ENCODE results near the gene PUS7L. TPM values are rescaled to one million over a fixed set of nuclear protein-coding genes. Genes with fewer than 3 reads are reported as not detected.

The PUS7L gene
- total and polyA plus RNA-seq, 2 of the 13 experiments (the other 11 are each of a cell fraction or from before 2014, with no cell fraction given), result 6.5 to 37.6 TPM

DNA sequence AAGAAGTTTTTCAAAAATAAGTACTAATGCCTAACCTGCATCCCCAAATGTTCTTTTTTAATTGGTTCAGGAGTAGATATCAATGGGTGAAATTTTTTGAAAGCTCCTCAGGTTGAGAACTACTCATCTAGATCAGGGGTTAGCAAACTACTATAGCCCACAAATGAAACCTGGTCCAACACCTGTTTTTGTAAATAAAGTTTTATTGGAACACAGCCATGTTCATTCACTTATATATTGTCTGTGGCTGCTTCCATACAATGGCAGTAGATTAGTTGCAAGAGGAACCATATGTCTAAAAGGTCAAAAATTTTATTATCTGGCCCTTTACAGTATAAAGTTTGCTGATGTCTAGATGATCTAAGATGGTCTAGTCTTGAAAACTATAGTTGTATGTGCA is 13.8 kb downstream of the PUS7L start:
- H3K27ac ChIP-seq (ENCODE audit: extremely low read length, insufficient read depth, low read length), result no peak overlapping the region
- H3K4me1 ChIP-seq (ENCODE audit: insufficient read depth, low read length), result no peaks in the 10 kb centered on the region
- DNase-seq (ENCODE audit: low spot score) (no peak), ATAC-seq (no peak), FAIRE-seq (no peak)
- no TSS peak for BruUV-seq (replicated peaks)
- no peaks in the 10 kb centered on the region for H3K9me3 ChIP-seq (ENCODE audit: low read length)
- in situ Hi-C loops (cut with HindIII; ENCODE audit: extremely low pct_ligation_motif_present, low pct_unique_long_range_greater_than_20kb), result no loop called here
- TF ChIP-seq, protein P1, sequence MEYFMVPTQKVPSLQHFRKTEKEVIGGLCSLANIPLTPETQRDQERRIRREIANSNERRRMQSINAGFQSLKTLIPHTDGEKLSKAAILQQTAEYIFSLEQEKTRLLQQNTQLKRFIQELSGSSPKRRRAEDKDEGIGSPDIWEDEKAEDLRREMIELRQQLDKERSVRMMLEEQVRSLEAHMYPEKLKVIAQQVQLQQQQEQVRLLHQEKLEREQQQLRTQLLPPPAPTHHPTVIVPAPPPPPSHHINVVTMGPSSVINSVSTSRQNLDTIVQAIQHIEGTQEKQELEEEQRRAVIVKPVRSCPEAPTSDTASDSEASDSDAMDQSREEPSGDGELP (IDR thresholded peaks at IDR 0.05; ENCODE audit: borderline replicate concordance, low read depth), result no peak
- TF ChIP-seq, protein P2, sequence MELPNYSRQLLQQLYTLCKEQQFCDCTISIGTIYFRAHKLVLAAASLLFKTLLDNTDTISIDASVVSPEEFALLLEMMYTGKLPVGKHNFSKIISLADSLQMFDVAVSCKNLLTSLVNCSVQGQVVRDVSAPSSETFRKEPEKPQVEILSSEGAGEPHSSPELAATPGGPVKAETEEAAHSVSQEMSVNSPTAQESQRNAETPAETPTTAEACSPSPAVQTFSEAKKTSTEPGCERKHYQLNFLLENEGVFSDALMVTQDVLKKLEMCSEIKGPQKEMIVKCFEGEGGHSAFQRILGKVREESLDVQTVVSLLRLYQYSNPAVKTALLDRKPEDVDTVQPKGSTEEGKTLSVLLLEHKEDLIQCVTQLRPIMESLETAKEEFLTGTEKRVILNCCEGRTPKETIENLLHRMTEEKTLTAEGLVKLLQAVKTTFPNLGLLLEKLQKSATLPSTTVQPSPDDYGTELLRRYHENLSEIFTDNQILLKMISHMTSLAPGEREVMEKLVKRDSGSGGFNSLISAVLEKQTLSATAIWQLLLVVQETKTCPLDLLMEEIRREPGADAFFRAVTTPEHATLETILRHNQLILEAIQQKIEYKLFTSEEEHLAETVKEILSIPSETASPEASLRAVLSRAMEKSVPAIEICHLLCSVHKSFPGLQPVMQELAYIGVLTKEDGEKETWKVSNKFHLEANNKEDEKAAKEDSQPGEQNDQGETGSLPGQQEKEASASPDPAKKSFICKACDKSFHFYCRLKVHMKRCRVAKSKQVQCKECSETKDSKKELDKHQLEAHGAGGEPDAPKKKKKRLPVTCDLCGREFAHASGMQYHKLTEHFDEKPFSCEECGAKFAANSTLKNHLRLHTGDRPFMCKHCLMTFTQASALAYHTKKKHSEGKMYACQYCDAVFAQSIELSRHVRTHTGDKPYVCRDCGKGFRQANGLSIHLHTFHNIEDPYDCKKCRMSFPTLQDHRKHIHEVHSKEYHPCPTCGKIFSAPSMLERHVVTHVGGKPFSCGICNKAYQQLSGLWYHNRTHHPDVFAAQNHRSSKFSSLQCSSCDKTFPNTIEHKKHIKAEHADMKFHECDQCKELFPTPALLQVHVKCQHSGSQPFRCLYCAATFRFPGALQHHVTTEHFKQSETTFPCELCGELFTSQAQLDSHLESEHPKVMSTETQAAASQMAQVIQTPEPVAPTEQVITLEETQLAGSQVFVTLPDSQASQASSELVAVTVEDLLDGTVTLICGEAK (IDR thresholded peaks at IDR 0.05), result peak; percentile 41; the same call in 1 of the 2 replicates
- TF ChIP-seq, protein P2 (CRISPR knock-in tag; IDR thresholded peaks at IDR 0.05), result peak; percentile 29; the same call in 1 of the 2 replicates
- CTCF ChIA-PET (ENCODE audit: low intra/inter-chr PET ratio, low total read pairs), result no interaction called here
- peaks cover 2 to 43% of the 10 kb centered on the region in 2 experiments; a peak in 4 of 5 replicates for H3K36me3 ChIP-seq (replicated peaks in 1 of 2; ENCODE audit: control insufficient read depth in 1 of 2, insufficient read depth in 2 of 2, low read length in 2 of 2)
- no peaks in the 10 kb centered on the region for H4K20me1 ChIP-seq (ENCODE audit: insufficient read depth, low read length)
- no peaks in the 10 kb centered on the region for H3K79me2 ChIP-seq (ENCODE audit: insufficient read depth, low read length)
- no peak overlapping the region for H3K9ac ChIP-seq (ENCODE audit: insufficient read depth, low read depth, low read length)
- intact Hi-C loops (cut with micrococcal nuclease; ENCODE audit: unreplicated experiment), result no loop called here
- POLR2A ChIA-PET, result no interaction called here
- H3K4me2 ChIP-seq (ENCODE audit: low read depth, low read length), result no peak overlapping the region
- H3K27me3 ChIP-seq (ENCODE audit: control insufficient read depth in 1 of 2, insufficient read depth in 2 of 2, low read length in 2 of 2), result no peaks in the 10 kb centered on the region
- no peak overlapping the region for H3K4me3 ChIP-seq (replicated peaks in 1 of 3; ENCODE audit: insufficient read depth in 1 of 3, low read depth in 2 of 3, low read length in 3 of 3)
- no peak overlapping the region for H2AFZ ChIP-seq (ENCODE audit: low read length)

Data from HepG2 (cell line).